H1 (cell line): ENCODE data around the gene BOK. TPM values are rescaled to one million over a fixed set of nuclear protein-coding genes. Genes with fewer than 3 reads are reported as not detected.

Source experiments
- CHD1 ChIP-seq: IDR thresholded peaks from 2 replicates; pipeline ENCODE4 v1.6.1; 2012; ENCODE audit warnings: low read depth, low read length, improper control_type of control experiment
- CTBP2 ChIP-seq: IDR thresholded peaks from 2 replicates; pipeline ENCODE4 v1.7.0; 2011; ENCODE audit warnings: borderline replicate concordance, mild to moderate bottlenecking, moderate library complexity, mixed read lengths, low read length; ENCODE audit not compliant: insufficient read depth, insufficient read length
- EGR1 ChIP-seq: IDR thresholded peaks from 2 replicates; pipeline ENCODE4 v1.6.1; 2011; ENCODE audit warnings: low read depth, low read length, borderline replicate concordance
- FOSL1 ChIP-seq: IDR thresholded peaks from 2 replicates; pipeline ENCODE4 v1.6.1; 2011; ENCODE audit warnings: mild to moderate bottlenecking, low read depth, low read length, moderate library complexity; ENCODE audit not compliant: insufficient read depth
- GABPA ChIP-seq: IDR thresholded peaks from 2 replicates; pipeline ENCODE4 v1.6.1; 2011; ENCODE audit warnings: mild to moderate bottlenecking, low read length, moderate library complexity, borderline replicate concordance; ENCODE audit not compliant: insufficient read depth
- polyA plus RNA-seq, 7 experiments: library from polyadenylated mRNA; depleted of rRNA in 3 of 7; stranded (reverse) in 5 of 7; unstranded in 2 of 7; fragments of >200 nt in 5 of 7; fragments of 200-250 nt in 2 of 7; gene quantifications; 1 replicate in 5 of 7; 2 replicates in 1 of 7; 4 replicates in 1 of 7; pipeline versions ENCODE4 v1.2.1 to v1.2.3, GENCODE V29; 2011 to 2013; ENCODE audit warnings: missing spikeins in 2 of 7, mixed read lengths in 2 of 7
- total RNA-seq: library from RNA; stranded (reverse); fragmentation: NEBNext Ultra II Directional; extraction: Animal tissue kit (Norgen Biotek cat#: 25700); gene quantifications from 2 replicates; pipeline ENCODE4 v1.2.1, GENCODE V29; 2021

Gene BOK
- total and polyA plus RNA-seq, 2 of the 8 experiments (the other 6 are each of a cell fraction or from before 2014, with no cell fraction given), result 33.7 to 37.6 TPM

DNA sequence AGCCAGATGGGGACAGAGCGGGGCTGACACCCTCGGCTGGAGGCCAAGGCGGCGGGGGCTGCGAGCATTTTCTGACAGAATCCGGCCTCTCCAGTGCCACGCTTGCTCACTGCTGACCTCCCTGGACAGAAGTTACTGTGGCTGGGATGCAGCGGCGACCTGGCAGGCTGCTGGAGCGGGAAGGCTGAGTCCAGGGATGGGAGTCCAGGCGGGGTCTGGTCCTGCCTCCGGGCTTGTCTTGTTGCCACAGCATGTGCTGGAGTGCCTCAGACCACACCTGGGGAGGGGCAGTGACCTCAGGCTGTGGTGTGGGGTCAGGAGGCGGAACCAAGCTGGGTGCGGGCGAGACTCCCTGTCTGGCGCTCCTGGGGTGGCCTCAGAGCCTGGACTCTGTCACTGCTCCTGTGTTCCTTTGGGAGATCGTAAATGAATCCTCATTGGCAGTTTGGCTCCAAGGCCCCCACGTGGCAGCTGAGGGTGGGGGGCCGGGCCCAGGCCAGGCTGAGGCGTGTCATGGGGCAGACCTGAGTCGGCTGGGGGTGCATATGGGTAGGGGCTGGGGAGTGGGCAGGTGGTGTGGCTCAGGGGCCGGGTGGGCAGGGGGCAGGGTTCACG is 5.5 kb downstream of the BOK start (continued):
- TF ChIP-seq EGR1 (no peak), GABPA (no peak), FOSL1 (no peak), CTBP2 (no peak), CHD1 (no peak)
